Endothelial cell of umbilical vein (primary cell): Measurements from ENCODE around the gene TUFT1.

Experiments
- CTCF ChIP-seq, 2 donors: IDR thresholded peaks; 1 replicate in 1 of 2; 2 replicates in 1 of 2; pipeline ENCODE4 v1.5.1; 2011; ENCODE audit warnings: low read length in 2 of 2, mild to moderate bottlenecking in 2 of 2, moderate library complexity in 2 of 2, control low read depth in 1 of 2, inconsistent platforms in 1 of 2, low read depth in 1 of 2; ENCODE audit not compliant: insufficient read depth in 1 of 2; ENCODE audit errors: extremely low read depth in 1 of 2
- POLR2A ChIP-seq: IDR thresholded peaks from 2 replicates; pipeline ENCODE4 v1.6.1; 2012; ENCODE audit warnings: low read depth, mild to moderate bottlenecking, control low read depth, low read length
- POLR2AphosphoS5 ChIP-seq: IDR thresholded peaks from 2 replicates; pipeline ENCODE4 v1.6.1; 2012; ENCODE audit warnings: low read depth, mild to moderate bottlenecking, control low read depth, low read length, moderate library complexity; ENCODE audit not compliant: insufficient read depth

- no peak for TF ChIP-seq POLR2A
- no peak for TF ChIP-seq CTCF (IDR thresholded peaks at IDR 0.05; ENCODE audit: extremely low read depth in 1 of 2, insufficient read depth in 1 of 2, low read depth in 1 of 2, low read length in 2 of 2)
- no peak for TF ChIP-seq POLR2AphosphoS5
These were observed 80.2 kb downstream of the TUFT1 start for GRCh38 chr1:151620286-151620685.
